Activated CD4-positive, alpha-beta T cell treated with anti-CD3 and anti-CD28 coated beads, Interleukin-2, Interleukin-4, amounts not matched to agents 100 ng/mL and 50 ng/mL, durations not matched to agents 16 hours and 8 hours (primary cell): Measurements from ENCODE around the gene ALB.
"Not testable (repeated sequence)": the region's sequence is repeated elsewhere in the genome, so short reads cannot be mapped to it uniquely, and the experiment has no call there.

Experiments
- DNase-seq: peaks from one replicate; pipeline ENCODE4 v3.0.0-alpha.2; 2020; ENCODE audit warnings: low spot score

The ALB gene

GRCh38 chr4:73404042-73404441 is at the start of gene ALB:
ALB (plus strand) TSS chr4:73404287; CDS start chr4:73404328, 41 bp downstream.
- DNase-seq, result no peak

GRCh38 chr4:73357174-73357573 is 46.9 kb upstream of the ALB start:
- DNase-seq, result not testable (repeated sequence)

GRCh38 chr4:73369506-73370199 is 34.4 kb upstream of the ALB start:
- DNase-seq, result not testable (repeated sequence)

- DNase-seq, result no peak
Measured at GRCh38 chr4:73375328-73375741, 28.8 kb upstream of the ALB start.

- DNase-seq, result no peak
Measured at GRCh38 chr4:73376251-73376650, 27.8 kb upstream of the ALB start.

- no peak for DNase-seq
Measured at GRCh38 chr4:73376976-73377375, 27.1 kb upstream of the ALB start.

GRCh38 chr4:73378887-73379286 is 25.2 kb upstream of the ALB start:
- DNase-seq, result no peak

GRCh38 chr4:73379946-73380345 is 24.1 kb upstream of the ALB start:
- no peak for DNase-seq

- no peak for DNase-seq
Measured at GRCh38 chr4:73381214-73381613, 22.9 kb upstream of the ALB start.

- DNase-seq, result no peak
Measured at GRCh38 chr4:73383452-73383851, 20.6 kb upstream of the ALB start.

- no peak for DNase-seq
Measured at GRCh38 chr4:73387552-73387951, 16.5 kb upstream of the ALB start.

- no peak for DNase-seq
Measured at GRCh38 chr4:73388887-73389286, 15.2 kb upstream of the ALB start.

- not testable (repeated sequence) for DNase-seq
Measured at GRCh38 chr4:73389663-73390062, 14.4 kb upstream of the ALB start.

GRCh38 chr4:73391774-73392173 is 12.3 kb upstream of the ALB start:
- no peak for DNase-seq

GRCh38 chr4:73392936-73393335 is 11.2 kb upstream of the ALB start:
- no peak for DNase-seq

- no peak for DNase-seq
Measured at GRCh38 chr4:73396304-73396703, 7.8 kb upstream of the ALB start.

- no peak for DNase-seq
Measured at GRCh38 chr4:73396993-73397972, 6.8 kb upstream of the ALB start.

- DNase-seq, result no peak
Measured at GRCh38 chr4:73401412-73401811, 2.7 kb upstream of the ALB start.

GRCh38 chr4:73404457-73404856 is 370 bp downstream of the ALB start:
- DNase-seq, result no peak

GRCh38 chr4:73405138-73405537 is 1.1 kb downstream of the ALB start:
- no peak for DNase-seq

GRCh38 chr4:73406548-73406875 is 2.4 kb downstream of the ALB start:
- no peak for DNase-seq

- DNase-seq, result no peak
Measured at GRCh38 chr4:73407227-73407673, 3.2 kb downstream of the ALB start.

GRCh38 chr4:73408181-73408867 is 4.2 kb downstream of the ALB start:
- DNase-seq, result no peak
